Mucosa of descending colon (tissue), 3 donors: ENCODE results near the gene LYVE1. TPM values are rescaled to one million over a fixed set of nuclear protein-coding genes. Genes with fewer than 3 reads are reported as not detected.

ENCODE experiments used
- ATAC-seq: fragments of 200-7000 bp; cut with Tn5 transposase; one replicate; pipeline ENCODE4 v1.9.1; 2020; ENCODE audit warnings: mild to moderate bottlenecking, moderate library complexity
- DNase-seq, 3 donors: peaks; one replicate each; pipeline ENCODE4 v3.0.0-alpha.2; 2020
- H3K36me3 ChIP-seq: fragments of 200-600 bp; one replicate; pipeline ENCODE4 v1.8.0; 2021; ENCODE audit warnings: low read depth, mild to moderate bottlenecking
- H3K4me1 ChIP-seq: fragments of 200-600 bp; one replicate; pipeline ENCODE4 v1.8.0; 2021; ENCODE audit warnings: low read depth, mild to moderate bottlenecking
- H3K4me3 ChIP-seq: fragments of 200-600 bp; one replicate; pipeline ENCODE4 v1.8.0; 2021; ENCODE audit warnings: mild to moderate bottlenecking
- H3K9me3 ChIP-seq: fragments of 200-600 bp; one replicate; pipeline ENCODE4 v1.8.0; 2021; ENCODE audit warnings: mild to moderate bottlenecking
- CTCF ChIP-seq: fragments of 200-600 bp; IDR thresholded peaks from one replicate; pipeline ENCODE4 v1.8.0; 2022; ENCODE audit warnings: antibody characterized with exemption, mild to moderate bottlenecking
- intact Hi-C, 2 donors: fragments of 100-400 bp; cut with DNase I in 1 of 2; cut with micrococcal nuclease in 1 of 2; formaldehyde crosslinking; loops; one replicate each; pipeline versions ENCODE4 v1.11.0 to v1.11.1; 2022; cut with DNase I, micrococcal nuclease
- total RNA-seq, 3 donors: library from RNA; stranded (reverse); fragmentation: NEBNext Ultra II Directional in 2 of 3; extraction: Animal tissue kit (Norgen Biotek cat#: 25700) in 2 of 3; gene quantifications; one replicate each; pipeline versions ENCODE4 v1.2.1 to v1.2.4, GENCODE V29; 2021 to 2023
- donor health status: DM: no; HTN: no; CAD: no; lungs with moderate emphysema.
- donor health status: DM: no; HTN: no; CAD: no.
- donor health status: DM: no; HTN: yes; CAD: no.

Gene LYVE1
- total RNA-seq, 3 donors from 2014 or later: 14.4 to 137 (median 43.4) TPM

GRCh38 chr11:10540915-10541560 lies 27.4 kb downstream of the LYVE1 start, which contains the start of gene RNF141:
Gene RNF141, minus strand, starts transcription at chr11:10541187. Its CDS starts 7,029 bp downstream, at chr11:10534158.
- DNase-seq (peak; percentile 96 to 99 (median 98)), ATAC-seq (peak; percentile 100)
- intact Hi-C loops: no loop called here
- Histone ChIP-seq H3K36me3 (no peaks in the 10 kb centered on the region), H3K9me3 (no peaks in the 10 kb centered on the region), H3K4me1 (peaks cover 5% of the 10 kb centered on the region), H3K4me3 (peak within 1 kb of the TSS; percentile 54)
- peak; percentile 87 for TF ChIP-seq CTCF

GRCh38 chr11:10540546-10540914 lies 27.9 kb downstream of the LYVE1 start:
- Histone ChIP-seq H3K4me1 (peaks cover 5% of the 10 kb centered on the region), H3K4me3 (peak overlapping the region; percentile 54), H3K36me3 (no peaks in the 10 kb centered on the region), H3K9me3 (no peaks in the 10 kb centered on the region)
- ATAC-seq: peak; percentile 70
- peak in 1 of 3 donors; percentile 72 for DNase-seq
- intact Hi-C loops: no loop called here
- TF ChIP-seq CTCF: no peak

- no peak for ATAC-seq
- Histone ChIP-seq H3K36me3 (no peaks in the 10 kb centered on the region), H3K4me1 (peaks cover 5% of the 10 kb centered on the region), H3K9me3 (no peaks in the 10 kb centered on the region), H3K4me3 (no peak overlapping the region)
- intact Hi-C loops: no loop called here
- TF ChIP-seq CTCF: no peak
- DNase-seq: no peak
These were observed 29.1 kb downstream of the LYVE1 start for GRCh38 chr11:10539339-10539738.

- TF ChIP-seq CTCF: no peak
- intact Hi-C loops: no loop called here
- no peak for DNase-seq
- no peak overlapping the region for H3K4me3 ChIP-seq
- no peaks in the 10 kb centered on the region for H3K36me3 ChIP-seq
- ATAC-seq: no peak
- peaks cover 5% of the 10 kb centered on the region for H3K4me1 ChIP-seq
- H3K9me3 ChIP-seq: no peaks in the 10 kb centered on the region
These were observed 29.5 kb downstream of the LYVE1 start for GRCh38 chr11:10538924-10539323.

GRCh38 chr11:10537600-10537999 lies 30.9 kb downstream of the LYVE1 start:
- ATAC-seq (no peak), DNase-seq (no peak)
- Histone ChIP-seq H3K36me3 (no peaks in the 10 kb centered on the region), H3K4me1 (peaks cover 5% of the 10 kb centered on the region), H3K4me3 (no peak overlapping the region), H3K9me3 (no peaks in the 10 kb centered on the region)
- no peak for TF ChIP-seq CTCF
- intact Hi-C loops: no loop called here

- intact Hi-C loops: no loop called here
- TF ChIP-seq CTCF: no peak
- H3K4me1 ChIP-seq: no peaks in the 10 kb centered on the region
- no peak overlapping the region for H3K4me3 ChIP-seq
- no peaks in the 10 kb centered on the region for H3K9me3 ChIP-seq
- DNase-seq (no peak), ATAC-seq (no peak)
- no peaks in the 10 kb centered on the region for H3K36me3 ChIP-seq
These were observed 34.1 kb downstream of the LYVE1 start for GRCh38 chr11:10534316-10534715.
